Kidney capillary endothelial cell (primary cell): ENCODE data around the gene UBR2.
"Not testable (repeated sequence)": the region's sequence is repeated elsewhere in the genome, so short reads cannot be mapped to it uniquely, and the experiment has no call there.

Experiments
- DNase-seq: peaks from one replicate; pipeline ENCODE4 v3.0.0-alpha.2; 2018; ENCODE audit warnings: low spot score

UBR2 gene

GRCh38 chr6:42618686-42619085, 54.9 kb downstream of the UBR2 start:
- DNase-seq: no peak

GRCh38 chr6:42619963-42620362, 56.1 kb downstream of the UBR2 start:
- no peak for DNase-seq

GRCh38 chr6:42624601-42625000, 60.8 kb downstream of the UBR2 start:
- DNase-seq: no peak

- no peak for DNase-seq
These were observed 63.2 kb downstream of the UBR2 start for GRCh38 chr6:42627044-42627443.

- DNase-seq: no peak
These were observed 63.8 kb downstream of the UBR2 start for GRCh38 chr6:42627674-42628073.

- DNase-seq: no peak
These were observed 64.8 kb downstream of the UBR2 start for GRCh38 chr6:42628604-42629003.

GRCh38 chr6:42629845-42630244, 66.0 kb downstream of the UBR2 start:
- no peak for DNase-seq

GRCh38 chr6:42637681-42638080, 73.9 kb downstream of the UBR2 start:
- DNase-seq: no peak

GRCh38 chr6:42642794-42643193, 79.0 kb downstream of the UBR2 start:
- DNase-seq: no peak

- DNase-seq: no peak
These were observed 80.4 kb downstream of the UBR2 start for GRCh38 chr6:42644211-42644610.

- no peak for DNase-seq
These were observed 88.4 kb downstream of the UBR2 start for GRCh38 chr6:42652024-42652746.

GRCh38 chr6:42653851-42654250, 90.0 kb downstream of the UBR2 start:
- DNase-seq: no peak

- DNase-seq: no peak
These were observed 96.0 kb downstream of the UBR2 start for GRCh38 chr6:42659806-42660205.

GRCh38 chr6:42661540-42662153, 97.8 kb downstream of the UBR2 start:
- peak; percentile 86 for DNase-seq

- no peak for DNase-seq
These were observed 100.9 kb downstream of the UBR2 start for GRCh38 chr6:42664718-42665117.

GRCh38 chr6:42674368-42674767, 110.5 kb downstream of the UBR2 start:
- DNase-seq: not testable (repeated sequence)

- DNase-seq: no peak
These were observed 111.0 kb downstream of the UBR2 start for GRCh38 chr6:42674780-42675179.

GRCh38 chr6:42679358-42679757, 115.5 kb downstream of the UBR2 start:
- DNase-seq: no peak

GRCh38 chr6:42688281-42688680, 124.5 kb downstream of the UBR2 start:
- no peak for DNase-seq

- DNase-seq: no peak
These were observed 125.5 kb downstream of the UBR2 start for GRCh38 chr6:42689371-42689770.

- no peak for DNase-seq
These were observed 126.4 kb downstream of the UBR2 start for GRCh38 chr6:42690151-42690702.

- DNase-seq: no peak
These were observed 127.0 kb downstream of the UBR2 start for GRCh38 chr6:42690872-42691271.

GRCh38 chr6:42692137-42692911, 128.5 kb downstream of the UBR2 start:
- peak; percentile 58 for DNase-seq
